Tongue (tissue), 2 donors: ENCODE results near the gene SUSD4. TPM values are rescaled to one million over a fixed set of nuclear protein-coding genes. Genes with fewer than 3 reads are reported as not detected.
"Not testable (repeated sequence)": the region's sequence is repeated elsewhere in the genome, so short reads cannot be mapped to it uniquely, and the experiment has no call there.

Experiments used
- DNase-seq: peaks from one replicate; pipeline ENCODE4 v3.0.0-alpha.2; 2015
- total RNA-seq: library from RNA; depleted of rRNA; stranded (reverse); fragments of >200 nt; gene quantifications from one replicate; pipeline ENCODE4 v1.2.3, GENCODE V29; 2014

SUSD4 gene, protein sequence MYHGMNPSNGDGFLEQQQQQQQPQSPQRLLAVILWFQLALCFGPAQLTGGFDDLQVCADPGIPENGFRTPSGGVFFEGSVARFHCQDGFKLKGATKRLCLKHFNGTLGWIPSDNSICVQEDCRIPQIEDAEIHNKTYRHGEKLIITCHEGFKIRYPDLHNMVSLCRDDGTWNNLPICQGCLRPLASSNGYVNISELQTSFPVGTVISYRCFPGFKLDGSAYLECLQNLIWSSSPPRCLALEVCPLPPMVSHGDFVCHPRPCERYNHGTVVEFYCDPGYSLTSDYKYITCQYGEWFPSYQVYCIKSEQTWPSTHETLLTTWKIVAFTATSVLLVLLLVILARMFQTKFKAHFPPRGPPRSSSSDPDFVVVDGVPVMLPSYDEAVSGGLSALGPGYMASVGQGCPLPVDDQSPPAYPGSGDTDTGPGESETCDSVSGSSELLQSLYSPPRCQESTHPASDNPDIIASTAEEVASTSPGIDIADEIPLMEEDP
- 28.9 TPM for total RNA-seq

DNA sequence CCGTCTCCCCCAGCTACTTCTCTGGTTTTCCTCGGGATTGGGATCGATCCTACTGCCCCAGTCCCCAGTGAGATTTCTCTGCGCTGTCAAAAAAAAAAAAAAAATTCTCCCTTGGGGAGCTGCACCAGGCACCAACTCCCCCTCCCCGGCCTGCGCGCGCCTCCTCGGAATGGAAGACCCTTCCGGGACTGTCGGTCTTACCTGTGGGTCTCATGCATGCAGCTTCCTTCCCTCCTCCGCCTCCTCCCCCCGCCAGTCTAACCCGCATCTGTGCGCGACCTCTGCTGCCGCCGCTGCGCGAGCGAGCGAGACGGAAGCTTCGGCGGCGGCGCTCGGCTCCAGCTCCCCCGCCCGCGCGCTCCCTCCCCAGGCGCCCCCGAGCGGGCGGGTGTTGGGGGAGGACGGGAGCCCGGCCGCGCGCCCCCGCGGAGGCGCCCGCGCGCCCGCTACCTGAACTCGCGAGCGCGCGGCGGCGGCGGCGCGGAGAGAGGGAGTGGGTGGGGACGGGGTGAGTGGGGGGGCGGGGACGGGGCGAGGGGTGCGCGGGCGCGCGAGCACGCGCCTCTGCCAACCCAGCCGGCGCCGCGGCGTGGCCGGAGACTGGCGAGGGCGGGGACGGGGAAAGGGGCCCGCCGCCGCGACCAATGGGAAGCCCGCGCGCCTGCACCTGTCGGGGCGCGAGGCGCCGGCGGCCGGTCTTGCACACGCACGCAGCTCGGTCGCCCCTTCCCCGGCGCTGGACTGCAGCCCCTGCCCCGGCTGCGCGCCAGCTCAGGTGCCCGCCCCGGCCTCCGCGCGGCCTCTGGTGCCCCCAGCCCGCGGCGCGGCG lies at the start of gene SUSD4:
TSS of gene SUSD4 (minus strand) at position 321 of the 829 bp plus-strand sequence. CDS start 751 bp downstream, outside the sequence.
- peak; percentile 64 for DNase-seq

DNA sequence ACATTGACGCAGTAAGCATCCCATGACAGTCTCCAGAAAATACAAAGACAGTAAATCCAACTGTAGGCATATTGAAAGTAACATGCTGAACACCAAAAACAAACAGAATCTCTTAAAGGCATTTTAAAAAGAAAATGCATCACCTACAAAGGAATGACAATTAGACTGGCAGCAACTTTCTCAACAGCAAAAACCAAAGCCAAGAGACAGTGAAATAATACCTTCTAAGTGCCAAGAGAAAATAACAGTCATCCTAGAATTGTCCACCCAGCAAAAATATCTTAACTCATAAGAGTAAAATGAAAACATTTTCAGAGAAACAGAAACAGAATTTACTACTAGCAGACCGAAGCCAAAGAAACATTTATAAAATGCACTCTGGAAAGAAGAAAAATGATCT lies 49.2 kb upstream of the SUSD4 start:
- DNase-seq: no peak

- no peak for DNase-seq
Measured at GRCh38 chr1:223411710-223412109, 47.7 kb upstream of the SUSD4 start.

- DNase-seq: no peak
Measured at GRCh38 chr1:223411309-223411708, 47.3 kb upstream of the SUSD4 start.

DNA sequence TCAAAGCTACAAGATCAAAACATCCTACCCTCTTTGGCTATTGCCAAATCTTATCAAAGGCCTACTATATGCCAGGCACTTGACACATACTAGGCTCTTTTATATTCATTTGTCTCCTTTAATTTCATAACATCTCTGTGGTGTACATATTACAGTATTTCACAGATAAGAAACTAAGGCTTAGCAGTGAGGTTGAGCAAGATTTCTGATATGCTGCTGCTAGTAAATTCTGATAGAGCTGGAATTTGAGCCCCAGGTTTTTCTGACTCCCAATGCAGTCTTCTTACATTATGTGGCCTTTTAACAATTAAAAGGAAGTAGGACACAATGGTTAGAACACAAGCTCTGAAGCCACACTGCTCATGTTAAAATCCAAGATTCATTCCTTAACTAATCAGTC lies 46.1 kb upstream of the SUSD4 start:
- DNase-seq: no peak

DNA sequence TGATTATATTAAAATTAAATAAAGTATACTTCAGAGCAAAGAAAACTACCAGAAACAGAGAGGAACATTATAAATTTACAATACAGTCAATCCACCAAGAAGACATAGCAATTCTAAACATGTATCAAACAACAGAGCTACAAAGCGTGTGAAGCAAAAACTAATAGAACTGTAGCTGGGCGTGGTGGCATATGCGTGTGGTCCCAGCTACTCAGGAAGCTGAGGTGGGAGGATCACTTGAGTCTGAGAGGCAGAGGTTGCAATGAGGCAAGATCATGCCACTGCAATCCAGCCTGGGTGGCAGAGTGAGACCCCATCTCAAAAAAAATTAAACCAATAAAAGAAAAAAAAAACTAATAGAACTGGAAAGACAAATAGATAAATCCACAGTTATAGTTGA lies 41.5 kb upstream of the SUSD4 start:
- DNase-seq: no peak

- DNase-seq: no peak
Measured at GRCh38 chr1:223403184-223403815, 39.3 kb upstream of the SUSD4 start.

GRCh38 chr1:223402790-223403142 lies 38.8 kb upstream of the SUSD4 start:
- no peak for DNase-seq

GRCh38 chr1:223401873-223402789 lies 38.2 kb upstream of the SUSD4 start:
- DNase-seq: no peak

DNA sequence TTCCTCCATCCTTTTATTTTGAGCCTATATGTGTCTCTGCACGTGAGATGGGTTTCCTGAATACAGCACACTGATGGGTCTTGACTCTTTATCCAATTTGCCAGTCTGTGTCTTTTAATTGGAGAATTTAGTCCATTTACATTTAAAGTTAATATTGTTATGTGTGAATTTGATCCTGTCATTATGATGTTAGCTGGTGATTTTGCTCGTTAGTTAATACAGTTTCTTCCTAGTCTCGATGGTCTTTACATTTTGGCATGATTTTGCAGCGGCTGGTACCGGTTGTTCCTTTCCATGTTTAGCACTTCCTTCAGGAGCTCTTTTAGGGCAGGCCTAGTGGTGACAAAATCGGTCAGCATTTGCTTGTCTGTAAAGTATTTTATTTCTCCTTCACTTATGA lies 35.4 kb upstream of the SUSD4 start:
- not testable (repeated sequence) for DNase-seq

DNA sequence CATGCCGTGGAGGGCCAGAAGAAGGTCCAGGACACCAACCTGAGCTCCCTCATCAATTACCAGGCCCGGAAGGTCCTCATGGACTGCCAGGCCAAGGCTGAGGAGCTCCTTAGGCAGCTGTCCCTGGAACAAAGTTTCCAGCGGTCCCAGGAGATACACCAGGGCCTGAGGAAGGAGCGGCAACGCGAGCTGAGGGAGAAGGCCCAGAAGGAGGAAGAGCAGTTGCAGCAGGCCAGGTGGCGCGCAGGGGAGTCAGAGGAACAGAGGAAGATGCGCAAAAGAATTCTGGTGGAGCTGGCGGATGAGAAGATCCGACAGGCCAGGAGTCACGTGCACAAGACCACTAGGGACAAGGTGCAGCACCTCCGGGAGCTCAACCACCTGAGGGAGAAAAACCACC lies 30.7 kb upstream of the SUSD4 start:
- no peak for DNase-seq

DNA sequence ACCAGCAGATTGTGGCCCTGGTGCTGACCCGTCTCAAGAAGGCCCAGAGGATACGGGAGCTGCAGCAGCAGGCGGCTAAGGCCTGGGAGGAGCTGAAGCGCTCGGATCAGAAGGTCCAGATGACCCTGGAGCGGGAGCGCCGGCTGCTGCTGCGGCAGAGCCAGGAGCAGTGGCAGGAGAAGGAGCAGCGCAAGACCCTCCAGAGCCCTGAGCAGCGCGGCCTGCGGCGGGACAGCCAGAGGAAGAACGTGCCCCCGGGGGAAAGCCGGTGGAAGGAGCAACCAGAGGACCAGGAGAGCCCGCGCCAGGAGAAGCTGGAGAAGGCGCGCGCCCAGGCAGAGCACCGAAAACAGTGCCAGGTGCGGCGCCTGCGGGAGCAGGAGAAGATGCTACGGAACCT lies 30.3 kb upstream of the SUSD4 start:
- no peak for DNase-seq

GRCh38 chr1:223393275-223394214 lies 29.6 kb upstream of the SUSD4 start, which contains the start of gene CCDC185:
Gene CCDC185 (plus strand): TSS chr1:223393415. CDS start chr1:223393476, 61 bp downstream.
- no peak for DNase-seq

DNA sequence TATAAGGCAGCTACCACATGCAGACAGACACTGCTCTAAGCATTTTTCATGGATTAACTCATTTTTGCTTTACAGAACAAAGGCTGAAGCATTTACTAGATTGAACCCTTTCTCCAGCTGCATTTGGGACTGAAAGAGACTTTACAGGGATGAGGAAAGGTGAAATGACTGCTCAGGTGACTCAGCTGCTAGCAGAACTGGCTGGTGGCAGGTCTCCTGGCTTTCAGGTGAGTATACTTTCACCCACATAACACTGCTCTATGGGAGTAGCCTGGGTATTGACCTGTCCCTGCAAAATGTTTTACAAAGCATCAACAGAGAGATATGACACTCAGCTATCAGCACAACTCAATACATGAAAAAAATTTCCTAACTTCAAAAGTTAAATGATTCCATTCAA lies 26.6 kb upstream of the SUSD4 start:
- no peak for DNase-seq

DNA sequence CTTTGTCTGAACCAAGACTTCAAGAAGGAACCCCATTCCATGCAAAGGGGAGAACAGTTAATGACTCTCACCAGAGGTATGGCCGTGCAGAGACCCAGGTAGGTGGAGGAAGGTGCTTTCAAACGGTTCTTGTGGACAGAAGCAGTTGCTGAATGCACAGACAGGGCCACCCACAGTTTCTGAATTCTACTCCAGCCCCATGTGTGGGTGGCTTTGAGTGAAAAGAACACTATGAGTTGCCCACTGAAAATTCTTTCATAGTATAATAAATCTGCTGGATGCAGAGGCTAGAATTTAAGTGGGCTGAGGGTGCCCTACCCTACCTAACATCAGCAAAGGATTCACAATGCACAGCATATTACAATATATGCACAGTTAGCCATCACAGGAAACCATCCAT lies 22.0 kb upstream of the SUSD4 start:
- DNase-seq: no peak

- DNase-seq: no peak
Measured at GRCh38 chr1:223378754-223379153, 14.8 kb upstream of the SUSD4 start.

DNA sequence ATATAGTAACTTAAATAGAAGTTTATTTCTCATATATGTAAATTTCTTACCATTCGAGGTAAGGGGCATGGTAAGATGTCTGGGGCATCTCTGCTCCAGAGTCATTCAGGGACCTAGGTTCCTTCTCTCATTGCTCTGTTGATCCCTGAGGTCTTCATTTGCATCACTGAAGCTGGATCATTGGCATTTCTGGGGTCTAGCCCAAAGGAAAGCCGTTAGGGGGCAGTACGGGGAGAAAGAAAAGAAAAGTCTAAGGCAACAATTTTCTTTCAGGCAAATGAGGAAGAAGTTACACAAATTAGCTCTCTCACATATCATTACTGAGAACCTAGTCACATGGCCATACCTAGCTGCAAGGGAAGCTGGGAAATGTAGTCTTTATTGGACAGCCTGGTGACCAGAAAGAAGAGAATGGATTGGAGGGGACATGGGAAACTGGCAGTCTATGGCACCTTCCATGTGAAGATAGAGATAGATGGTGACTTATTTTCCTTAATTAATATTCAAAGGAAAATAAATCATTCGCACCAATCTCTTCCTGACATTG lies 10.2 kb upstream of the SUSD4 start:
- DNase-seq: no peak

GRCh38 chr1:223364685-223365382 lies 858 bp upstream of the SUSD4 start:
- no peak for DNase-seq

DNA sequence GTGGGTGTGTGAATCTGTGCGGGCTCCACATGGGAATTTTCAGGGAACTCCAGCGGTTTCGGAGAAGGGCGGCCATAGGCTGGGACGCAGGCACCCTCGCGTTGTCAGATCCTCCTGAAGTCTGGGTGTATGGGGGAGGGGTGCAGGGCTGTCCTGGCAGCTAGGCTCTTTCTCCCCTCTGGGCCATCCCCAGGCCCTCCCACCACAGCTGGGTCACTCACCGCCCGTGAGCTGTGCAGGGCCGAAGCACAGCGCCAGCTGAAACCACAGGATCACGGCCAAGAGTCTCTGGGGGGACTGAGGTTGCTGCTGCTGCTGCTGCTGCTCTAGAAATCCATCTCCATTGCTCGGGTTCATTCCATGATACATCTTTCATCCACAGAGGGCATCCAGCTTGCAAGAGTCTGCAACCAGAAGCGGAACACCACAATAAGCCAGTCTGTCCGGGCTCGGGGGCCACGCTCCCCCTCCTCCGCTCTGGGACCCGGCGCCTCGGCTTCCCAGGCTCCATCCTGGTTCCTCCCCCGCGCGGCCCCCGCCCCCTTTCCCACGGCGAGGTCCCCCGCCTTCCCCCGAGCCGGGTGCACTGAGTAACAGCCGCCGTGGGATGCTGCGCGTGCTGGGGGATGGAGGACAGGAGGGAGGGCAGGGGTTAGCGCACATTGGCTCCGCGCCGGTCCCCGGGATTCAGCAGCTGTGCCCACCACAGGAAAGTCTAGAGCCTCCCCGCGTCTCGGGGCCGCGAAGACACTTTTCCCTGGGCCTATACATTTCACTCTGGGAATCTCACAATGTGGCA lies 720 bp downstream of the SUSD4 start:
- DNase-seq: peak; percentile 74
